HG03066 (cell line): ENCODE results near the gene IBA57.
"Not testable (repeated sequence)": the region's sequence is repeated elsewhere in the genome, so short reads cannot be mapped to it uniquely, and the experiment has no call there.

ENCODE experiments used
- ATAC-seq: cut with Tn5 transposase; IDR thresholded peaks from one replicate; pipeline ENCODE4 v1.9.1; 2021; ENCODE audit warnings: low read depth; ENCODE audit not compliant: unreplicated experiment

IBA57 gene

GRCh38 chr1:228170666-228171065 is 5.1 kb downstream of the IBA57 start:
- no peak for ATAC-seq

- ATAC-seq = no peak
Observed at GRCh38 chr1:228171221-228171891, 5.8 kb downstream of the IBA57 start.

DNA sequence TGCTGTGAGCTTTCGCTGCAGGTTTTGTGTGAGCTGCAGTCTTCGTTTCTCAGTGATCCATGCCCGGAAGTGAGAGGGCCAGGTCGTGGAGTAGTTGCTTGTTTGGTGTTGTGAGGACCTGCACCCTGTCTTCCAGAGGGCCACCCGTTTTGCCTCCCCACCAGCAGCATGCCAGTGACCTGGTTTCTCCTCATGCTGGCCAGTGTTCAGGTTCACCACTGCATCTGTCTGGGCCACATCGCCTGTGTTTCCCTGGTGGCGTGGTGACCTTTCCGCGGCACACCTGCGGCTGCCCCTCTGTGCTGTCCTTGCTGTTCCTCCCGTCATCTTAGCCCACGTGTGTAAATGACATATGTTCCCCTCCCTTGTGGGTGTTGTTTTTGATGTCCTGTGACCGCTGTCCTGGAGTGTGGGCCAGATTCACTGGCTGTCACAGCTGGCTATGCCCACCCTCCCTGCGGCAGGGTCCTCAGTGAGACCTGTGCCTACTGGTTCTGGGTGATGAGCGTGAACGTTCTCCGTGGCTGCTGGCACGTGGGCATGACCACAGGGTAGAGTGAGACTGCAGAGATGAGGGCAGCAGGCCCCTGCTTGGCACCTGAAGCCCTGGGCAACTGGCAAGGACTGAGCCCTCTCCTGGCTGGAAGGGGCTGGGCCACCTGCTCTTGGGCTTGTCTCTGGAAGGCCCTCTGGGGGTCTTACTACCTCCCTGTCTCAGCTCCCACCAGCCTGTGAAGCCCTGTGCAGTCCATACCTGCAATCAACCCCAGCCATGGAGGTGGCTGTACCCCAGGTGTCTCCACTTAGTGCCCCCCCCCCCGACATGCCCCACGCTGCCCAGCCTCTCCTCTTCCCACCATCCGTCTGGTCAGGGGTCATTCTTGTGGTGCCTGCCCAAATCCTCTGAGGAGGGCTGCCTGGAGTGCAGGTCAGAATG is 7.3 kb downstream of the IBA57 start:
- no peak for ATAC-seq

DNA sequence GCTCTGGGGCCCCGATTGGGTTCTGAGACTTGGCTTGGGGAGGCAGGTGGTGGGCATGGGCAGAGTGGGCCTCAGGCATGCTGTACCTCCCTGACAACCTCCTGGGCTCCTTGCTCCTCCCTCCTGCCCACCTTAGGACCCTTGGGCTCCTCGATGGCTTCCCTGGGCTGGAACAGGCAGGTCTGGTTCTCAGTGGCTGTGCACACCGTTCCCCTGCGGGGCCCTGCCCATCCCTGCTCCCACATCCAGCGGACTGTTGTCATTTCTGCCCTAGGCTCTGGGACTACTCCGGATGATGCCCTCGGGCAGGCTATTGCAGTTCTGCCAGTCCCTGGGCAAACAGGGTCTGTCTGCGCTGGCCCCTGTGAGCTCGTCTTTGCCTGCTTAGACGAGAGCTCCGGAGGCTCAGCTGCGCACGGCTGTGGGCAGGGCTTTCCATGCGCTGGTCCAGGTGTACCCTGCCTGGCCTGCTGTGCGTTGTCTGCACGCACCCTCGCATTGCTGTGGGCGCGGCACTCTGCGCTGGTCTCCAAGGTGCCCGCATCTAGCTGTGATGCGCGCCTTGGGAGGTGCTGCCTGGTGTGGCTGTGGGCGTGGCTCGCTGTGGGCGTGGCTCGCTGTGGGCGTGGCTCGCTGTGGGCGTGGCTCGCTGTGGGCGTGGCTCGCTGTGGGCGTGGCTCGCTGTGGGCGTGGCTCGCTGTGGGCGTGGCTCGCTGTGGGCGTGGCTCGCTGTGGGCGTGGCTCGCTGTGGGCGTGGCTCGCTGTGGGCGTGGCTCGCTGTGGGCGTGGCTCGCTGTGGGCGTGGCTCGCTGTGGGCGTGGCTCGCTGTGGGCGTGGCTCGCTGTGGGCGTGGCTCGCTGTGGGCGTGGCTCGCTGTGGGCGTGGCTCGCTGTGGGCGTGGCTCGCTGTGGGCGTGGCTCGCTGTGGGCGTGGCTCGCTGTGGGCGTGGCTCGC is 8.2 kb downstream of the IBA57 start:
- not testable (repeated sequence) for ATAC-seq

DNA sequence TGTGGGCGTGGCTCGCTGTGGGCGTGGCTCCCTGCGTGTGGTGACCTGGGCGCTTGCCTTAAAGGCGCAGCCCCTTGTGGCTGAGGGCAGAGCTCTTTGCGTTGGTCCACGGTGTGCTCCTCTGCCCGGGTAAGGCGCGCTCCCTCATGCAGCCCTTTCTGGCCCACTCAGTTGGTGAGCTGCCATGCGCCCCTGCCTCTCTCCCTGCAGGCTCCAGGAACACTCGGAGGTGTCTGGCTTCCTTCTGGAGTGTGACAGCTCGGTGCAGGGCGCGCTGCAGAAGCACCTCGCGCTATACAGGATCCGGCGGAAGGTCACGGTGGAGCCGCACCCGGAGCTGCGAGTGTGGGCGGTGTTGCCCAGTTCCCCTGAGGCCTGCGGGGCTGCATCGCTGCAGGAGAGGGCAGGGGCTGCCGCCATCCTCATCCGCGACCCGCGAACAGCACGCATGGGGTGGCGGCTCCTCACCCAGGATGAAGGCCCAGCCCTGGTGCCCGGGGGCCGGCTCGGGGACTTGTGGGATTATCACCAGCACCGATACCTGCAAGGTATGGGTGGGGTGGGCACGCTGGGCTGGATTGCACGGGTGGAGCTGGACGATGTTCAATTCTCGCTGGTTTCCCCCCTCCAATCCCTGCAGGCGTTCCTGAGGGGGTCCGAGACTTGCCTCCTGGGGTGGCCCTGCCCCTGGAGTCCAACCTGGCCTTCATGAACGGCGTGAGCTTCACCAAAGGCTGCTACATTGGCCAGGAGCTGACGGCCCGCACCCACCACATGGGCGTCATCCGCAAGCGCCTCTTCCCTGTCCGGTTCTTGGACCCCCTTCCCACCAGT is 9.1 kb downstream of the IBA57 start:
- ATAC-seq = no peak

GRCh38 chr1:228175316-228176023 is 9.9 kb downstream of the IBA57 start:
- no peak for ATAC-seq

GRCh38 chr1:228176024-228176395 is 10.4 kb downstream of the IBA57 start:
- ATAC-seq = no peak

GRCh38 chr1:228176461-228177182 is 11.0 kb downstream of the IBA57 start:
- ATAC-seq = no peak

- ATAC-seq = no peak
Observed at GRCh38 chr1:228177183-228177475, 11.5 kb downstream of the IBA57 start.

DNA sequence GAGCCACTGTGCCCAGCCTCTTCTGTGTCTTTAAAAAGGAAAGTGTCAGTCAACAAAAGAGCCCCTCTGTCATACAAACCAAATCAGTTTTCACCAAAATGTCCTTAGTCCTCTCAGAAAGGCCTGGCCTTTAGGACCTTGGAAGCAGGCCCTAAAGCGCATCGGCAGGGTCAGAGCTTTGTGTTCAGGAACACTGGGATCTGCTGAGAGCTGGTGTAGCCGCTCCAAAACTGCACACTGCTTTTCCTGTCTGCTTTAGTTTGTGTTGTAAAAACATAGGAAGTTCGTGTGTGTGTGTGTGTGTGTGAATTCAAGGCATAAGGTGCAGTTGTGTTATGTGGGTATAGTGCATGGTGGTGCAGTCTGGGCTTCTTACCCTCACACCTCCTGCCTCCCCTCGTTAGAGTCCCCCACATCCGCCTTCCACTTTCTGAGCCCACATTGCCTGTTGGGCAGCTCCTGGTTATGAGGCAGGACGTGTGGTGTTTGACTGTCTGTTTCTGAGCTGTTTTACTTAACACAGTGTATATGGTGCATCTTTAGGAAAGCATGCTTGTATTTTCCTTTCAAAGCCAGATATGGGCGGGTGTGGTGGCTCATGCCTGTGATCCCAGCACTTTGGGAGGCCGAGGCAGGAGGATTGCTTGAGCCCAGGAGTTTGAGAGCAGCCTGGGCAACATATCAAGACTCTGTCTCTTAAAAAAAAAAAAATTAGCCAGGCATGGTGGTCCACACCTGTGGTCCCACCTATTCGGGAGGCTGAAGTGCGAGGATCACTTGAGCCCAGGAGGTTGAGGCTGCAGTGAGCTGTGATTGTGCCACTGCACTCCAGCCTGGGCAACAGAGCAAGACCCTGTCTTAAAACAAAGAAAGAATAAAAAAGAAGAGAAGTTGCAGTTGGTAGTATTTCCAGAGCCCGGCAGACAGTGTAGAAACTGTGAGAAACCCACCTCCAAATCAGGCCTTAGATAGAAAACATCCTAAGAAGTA is 12.4 kb downstream of the IBA57 start:
- no peak for ATAC-seq

DNA sequence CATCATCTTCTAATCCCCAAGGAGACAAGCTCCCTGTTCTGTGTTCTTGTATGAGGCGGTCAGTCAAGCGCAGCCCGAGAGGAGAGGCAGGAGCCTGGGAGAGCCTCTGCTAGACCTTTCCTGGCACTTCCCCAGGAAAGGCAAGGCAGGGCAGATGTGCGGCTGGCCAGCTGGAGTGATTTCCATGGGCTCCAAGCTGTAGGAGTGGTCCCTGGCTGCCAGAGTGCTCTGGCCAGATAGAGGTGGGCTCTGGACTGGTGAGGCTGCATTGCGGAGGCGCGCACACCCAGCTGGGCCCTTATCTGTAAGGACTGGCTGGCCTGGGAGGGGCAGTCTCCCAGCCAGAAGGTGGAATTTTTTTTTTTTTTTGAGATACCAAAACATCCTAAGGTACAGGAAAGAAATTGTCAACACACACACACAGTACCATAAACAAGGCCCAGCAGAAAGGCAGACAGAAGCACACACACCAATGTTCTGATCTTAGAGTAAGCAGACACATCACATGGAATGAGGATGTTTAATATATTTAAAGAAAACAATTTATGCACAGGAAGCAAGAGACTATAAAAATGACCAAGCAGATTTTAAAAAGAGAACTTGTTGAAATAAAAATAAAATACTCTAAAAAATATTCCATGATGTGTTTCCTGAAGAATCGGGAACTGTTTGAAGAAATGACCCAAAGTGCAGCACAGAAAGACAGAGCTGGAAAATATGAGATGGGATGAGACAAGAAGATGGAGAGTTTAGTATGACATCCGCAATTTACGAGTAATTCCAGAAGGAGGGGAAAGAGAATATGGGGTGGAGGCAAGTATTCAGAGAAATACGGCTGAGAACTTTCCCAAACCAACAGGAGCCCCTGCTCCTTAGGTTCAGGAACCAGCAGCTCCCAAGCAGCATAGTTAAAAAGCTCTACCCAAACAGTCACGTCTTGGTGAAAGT is 13.4 kb downstream of the IBA57 start:
- no peak for ATAC-seq

DNA sequence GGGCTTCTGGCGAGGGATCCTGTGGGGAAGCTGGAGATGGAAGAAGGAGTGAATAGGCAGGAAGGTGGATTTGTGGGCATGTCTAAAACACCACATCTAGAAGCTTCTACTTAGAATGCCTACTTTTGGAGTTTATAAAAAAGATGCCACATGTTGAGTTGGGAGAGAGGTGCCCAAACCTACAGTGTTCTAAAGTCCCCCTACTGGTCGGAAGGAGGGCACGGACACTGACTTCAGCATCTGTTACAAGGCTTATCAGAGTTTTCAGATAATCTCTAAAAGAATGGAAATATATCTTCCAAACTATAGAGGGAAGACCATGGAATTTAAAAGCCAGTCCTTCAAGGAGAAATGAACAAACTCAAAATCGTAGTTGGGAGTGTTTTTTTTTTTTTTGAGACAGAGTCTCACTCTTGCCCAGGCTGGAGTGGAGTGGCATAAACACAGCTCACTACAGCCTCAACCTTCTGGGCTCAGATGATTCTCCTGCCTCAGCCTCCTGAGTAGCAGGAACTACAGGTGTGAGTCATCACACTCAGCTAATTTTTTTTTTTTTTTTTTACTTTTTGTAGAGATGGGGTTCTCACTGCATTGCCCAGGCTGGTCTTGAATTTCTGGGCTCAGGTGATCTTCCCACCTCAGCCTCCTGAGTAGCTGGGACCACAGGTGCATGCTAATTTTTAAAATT is 14.8 kb downstream of the IBA57 start:
- ATAC-seq = no peak

DNA sequence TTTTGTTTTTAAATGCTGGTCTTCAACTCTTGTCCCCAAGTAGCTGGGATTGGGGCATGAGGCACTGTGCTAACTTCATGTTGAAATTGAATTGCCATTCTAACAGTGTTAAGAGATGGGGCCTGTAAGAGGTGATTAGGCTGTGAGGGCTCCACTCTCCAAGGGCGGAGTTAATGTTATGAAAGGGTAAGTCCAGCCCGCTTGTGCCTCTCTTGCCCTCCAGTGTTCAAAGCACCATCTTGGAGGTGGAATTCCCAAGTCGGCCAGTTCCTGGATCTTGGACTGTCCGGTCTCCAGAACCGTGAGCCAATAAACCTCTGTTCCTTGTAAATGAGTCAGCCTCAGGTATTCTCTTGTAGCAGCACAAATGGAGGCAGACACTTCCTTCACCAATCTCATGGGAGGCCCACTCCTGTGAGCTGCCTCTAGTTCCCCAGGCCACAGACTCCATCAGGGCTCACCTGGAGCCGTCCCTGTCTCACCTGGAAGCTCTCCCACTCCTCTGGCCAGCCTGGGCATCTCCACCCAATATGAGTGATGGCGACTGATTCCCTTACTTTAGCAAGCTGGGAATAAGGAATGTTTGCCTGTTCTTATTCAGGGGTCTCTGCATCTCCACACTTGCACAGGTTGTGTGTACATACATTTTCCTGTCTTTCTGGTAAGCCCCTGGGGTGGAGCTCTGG is 15.5 kb downstream of the IBA57 start:
- no peak for ATAC-seq

GRCh38 chr1:228181645-228182034 is 16.0 kb downstream of the IBA57 start:
- ATAC-seq = no peak

DNA sequence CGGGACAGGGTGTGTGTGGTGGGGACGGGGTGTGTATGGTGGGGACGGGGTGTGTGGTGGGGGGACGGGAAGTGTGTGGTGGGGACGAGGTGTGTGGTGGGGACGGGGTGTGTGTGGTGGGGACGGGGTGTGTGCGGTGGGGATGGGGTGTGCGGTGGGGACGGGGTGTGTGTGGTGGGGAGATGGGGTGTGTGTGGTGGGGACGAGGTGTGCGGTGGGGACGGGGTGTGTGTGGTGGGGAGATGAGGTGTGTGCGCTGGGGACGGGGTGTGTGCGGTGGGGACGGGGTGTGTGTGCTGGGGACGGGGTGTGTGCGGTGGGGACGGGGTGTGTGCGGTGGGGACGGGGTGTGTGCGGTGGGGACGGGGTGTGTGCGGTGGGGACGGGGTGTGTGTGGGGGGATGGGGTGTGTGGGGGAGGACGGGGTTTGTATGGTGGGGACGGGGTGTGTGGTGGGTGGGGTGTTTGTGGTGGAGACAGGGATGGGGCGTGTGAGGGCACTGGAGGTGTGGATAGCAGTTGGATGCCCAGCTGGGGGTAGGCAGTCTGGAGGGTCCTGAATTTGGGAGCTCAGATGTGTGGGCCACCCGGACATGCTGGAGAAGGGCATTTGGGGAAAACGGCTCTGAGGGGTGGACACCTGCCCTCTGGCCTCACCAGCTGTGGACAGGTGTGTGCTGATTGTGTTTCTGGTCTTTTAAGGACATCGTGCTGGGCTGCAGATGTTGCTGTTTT is 16.9 kb downstream of the IBA57 start:
- ATAC-seq = no peak
